Measurements from ENCODE around the gene TMOD3. TPM values are rescaled to one million over a fixed set of nuclear protein-coding genes. Genes with fewer than 3 reads are reported as not detected.

Gene TMOD3
- polyA plus RNA-seq, 2 of the 4 experiments (the other 2 are of a cell fraction), result 57.5 to 111 TPM

- POLR2A ChIA-PET, result no interaction called here
- FAIRE-seq (no peak), ATAC-seq (peak in 1 of 2 experiments; percentile 56; a peak in 4 of 6 replicates), DNase-seq (ENCODE audit: low read depth in 1 of 2, low spot score in 1 of 2) (peak in 1 of 2 experiments; percentile 72)
- H3K4me1 ChIP-seq, result peaks cover 99% of the 10 kb centered on the region
- peak overlapping the region; percentile 71 for H3K4me2 ChIP-seq
- H3K27ac ChIP-seq, result peak overlapping the region; percentile 73 to 78
- CTCF ChIA-PET, result interaction anchor here (0.6 to 2.1 kb wide), 6 partner anchors 19 to 202 kb away, joined by 3 to 7 read pairs (median 5); no protein-coding TSS in a partner anchor
- TF ChIP-seq, protein P1, sequence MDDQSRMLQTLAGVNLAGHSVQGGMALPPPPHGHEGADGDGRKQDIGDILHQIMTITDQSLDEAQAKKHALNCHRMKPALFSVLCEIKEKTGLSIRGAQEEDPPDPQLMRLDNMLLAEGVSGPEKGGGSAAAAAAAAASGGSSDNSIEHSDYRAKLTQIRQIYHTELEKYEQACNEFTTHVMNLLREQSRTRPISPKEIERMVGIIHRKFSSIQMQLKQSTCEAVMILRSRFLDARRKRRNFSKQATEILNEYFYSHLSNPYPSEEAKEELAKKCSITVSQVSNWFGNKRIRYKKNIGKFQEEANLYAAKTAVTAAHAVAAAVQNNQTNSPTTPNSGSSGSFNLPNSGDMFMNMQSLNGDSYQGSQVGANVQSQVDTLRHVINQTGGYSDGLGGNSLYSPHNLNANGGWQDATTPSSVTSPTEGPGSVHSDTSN (IDR thresholded peaks at IDR 0.05), result 0 out of 2 replicates have a peak, but pooled peaks have one; percentile 62
- TF ChIP-seq, protein P2, sequence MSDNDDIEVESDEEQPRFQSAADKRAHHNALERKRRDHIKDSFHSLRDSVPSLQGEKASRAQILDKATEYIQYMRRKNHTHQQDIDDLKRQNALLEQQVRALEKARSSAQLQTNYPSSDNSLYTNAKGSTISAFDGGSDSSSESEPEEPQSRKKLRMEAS (IDR thresholded peaks at IDR 0.05), result peak; percentile 14; the same call in 1 of the 2 replicates
- TF ChIP-seq RFX5 (IDR thresholded peaks at IDR 0.05) (no peak), BHLHE40 (IDR thresholded peaks at IDR 0.05; ENCODE audit: low read depth, low read length) (no peak), SMC3 (IDR thresholded peaks at IDR 0.05) (peak; percentile 21; the same call in 1 of the 3 replicates), NR3C1 (IDR thresholded peaks at IDR 0.05) (no peak), CEBPB (IDR thresholded peaks at IDR 0.05) (peak; percentile 48 to 52; a peak in 3 of 4 replicates), FOSL2 (IDR thresholded peaks at IDR 0.05) (peak; percentile 75), FOSL2 (CRISPR knock-in tag; IDR thresholded peaks at IDR 0.05) (peak; percentile 87), RCOR1 (IDR thresholded peaks at IDR 0.05; ENCODE audit: low read depth, low read length) (no peak), ZSCAN20 (CRISPR knock-in tag; IDR thresholded peaks at IDR 0.05) (no peak), JUNB (IDR thresholded peaks at IDR 0.05) (peak; percentile 79), JUN (IDR thresholded peaks at IDR 0.05) (peak; percentile 20 to 55; a peak in 1 of 5 replicates), RAD21 (conservative IDR thresholded peaks at IDR 0.05 in 1 of 2, IDR thresholded peaks at IDR 0.05 in 1 of 2) (0 out of 5 replicates have a peak, but pooled peaks of 1 of the 2 experiments have one; percentile 13), POLR2AphosphoS2 (conservative IDR thresholded peaks at IDR 0.05; ENCODE audit: low read length) (no peak), ZC3H11A (IDR thresholded peaks at IDR 0.05) (no peak), HOXB5 (CRISPR knock-in tag; IDR thresholded peaks at IDR 0.05) (peak; percentile 87), EHF (CRISPR knock-in tag; IDR thresholded peaks at IDR 0.05) (0 out of 2 replicates have a peak, but pooled peaks have one; percentile 63), EP300 (IDR thresholded peaks at IDR 0.05) (peak in 1 of 2 experiments; percentile 12; a peak in 1 of 5 replicates)
- WGBS (ENCODE audit: missing lambda C conversion rate), result 10% methylated on average over 3 of the region's 3 CpGs
- no peaks in the 10 kb centered on the region for H3K9me3 ChIP-seq
- peak overlapping the region; percentile 19; the same call in 2 of the 3 replicates for H3K4me3 ChIP-seq
Observed at GRCh38 chr15:51846463-51847230, 17.2 kb downstream of the TMOD3 start.

GRCh38 chr15:51848811-51849210 is 19.4 kb downstream of the TMOD3 start:
- H3K4me1 ChIP-seq, result peaks cover 99% of the 10 kb centered on the region
- no peak for FAIRE-seq
- TF ChIP-seq FOXS1 (CRISPR knock-in tag; IDR thresholded peaks at IDR 0.05), result no peak
- TF ChIP-seq, protein P3, sequence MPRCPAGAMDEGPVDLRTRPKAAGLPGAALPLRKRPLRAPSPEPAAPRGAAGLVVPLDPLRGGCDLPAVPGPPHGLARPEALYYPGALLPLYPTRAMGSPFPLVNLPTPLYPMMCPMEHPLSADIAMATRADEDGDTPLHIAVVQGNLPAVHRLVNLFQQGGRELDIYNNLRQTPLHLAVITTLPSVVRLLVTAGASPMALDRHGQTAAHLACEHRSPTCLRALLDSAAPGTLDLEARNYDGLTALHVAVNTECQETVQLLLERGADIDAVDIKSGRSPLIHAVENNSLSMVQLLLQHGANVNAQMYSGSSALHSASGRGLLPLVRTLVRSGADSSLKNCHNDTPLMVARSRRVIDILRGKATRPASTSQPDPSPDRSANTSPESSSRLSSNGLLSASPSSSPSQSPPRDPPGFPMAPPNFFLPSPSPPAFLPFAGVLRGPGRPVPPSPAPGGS (IDR thresholded peaks at IDR 0.05), result no peak
- TF ChIP-seq SMC3 (IDR thresholded peaks at IDR 0.05), result no peak
- TF ChIP-seq, protein P4, sequence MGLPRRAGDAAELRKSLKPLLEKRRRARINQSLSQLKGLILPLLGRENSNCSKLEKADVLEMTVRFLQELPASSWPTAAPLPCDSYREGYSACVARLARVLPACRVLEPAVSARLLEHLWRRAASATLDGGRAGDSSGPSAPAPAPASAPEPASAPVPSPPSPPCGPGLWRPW (IDR thresholded peaks at IDR 0.05), result no peak
- TF ChIP-seq RCOR1 (IDR thresholded peaks at IDR 0.05; ENCODE audit: low read depth, low read length), result no peak
- TF ChIP-seq TFCP2L1 (CRISPR knock-in tag; IDR thresholded peaks at IDR 0.05), result no peak
- TF ChIP-seq SREBF2 (IDR thresholded peaks at IDR 0.05), result no peak
- TF ChIP-seq POLR2A (IDR thresholded peaks at IDR 0.05; ENCODE audit: low read length), result no peak
- no peak for TF ChIP-seq EHMT2 (IDR thresholded peaks at IDR 0.05; ENCODE audit: low read depth)
- TF ChIP-seq HMGXB4 (CRISPR knock-in tag; IDR thresholded peaks at IDR 0.05; ENCODE audit: borderline replicate concordance), result no peak
- TF ChIP-seq CEBPB (IDR thresholded peaks at IDR 0.05), result no peak
- TF ChIP-seq JUNB (IDR thresholded peaks at IDR 0.05), result no peak
- no peak for TF ChIP-seq HOXB5 (CRISPR knock-in tag; IDR thresholded peaks at IDR 0.05)
- TF ChIP-seq FOSL2 (IDR thresholded peaks at IDR 0.05), result no peak
- no peak for TF ChIP-seq FOSL2 (CRISPR knock-in tag; IDR thresholded peaks at IDR 0.05)
- DNase-seq (ENCODE audit: low read depth in 1 of 2, low spot score in 1 of 2), result no peak
- ChIA-PET CTCF (interaction anchor here (0.6 to 1.5 kb wide), 5 partner anchors 9 to 308 kb away, joined by 3 to 4 read pairs (median 3); no protein-coding TSS in a partner anchor), POLR2A (no interaction called here)
- H3K4me3 ChIP-seq, result no peak overlapping the region
- no peaks in the 10 kb centered on the region for H3K9me3 ChIP-seq
- ATAC-seq, result no peak
- H3K4me2 ChIP-seq, result no peak overlapping the region
- 94% methylated on average over 3 of the region's 3 CpGs for WGBS (ENCODE audit: missing lambda C conversion rate)
- peak overlapping the region in 1 of 2 experiments; percentile 53; a peak in 3 of 6 replicates for H3K27ac ChIP-seq
